ENCODE data around the gene ABCC12.

ABCC12 gene

DNA sequence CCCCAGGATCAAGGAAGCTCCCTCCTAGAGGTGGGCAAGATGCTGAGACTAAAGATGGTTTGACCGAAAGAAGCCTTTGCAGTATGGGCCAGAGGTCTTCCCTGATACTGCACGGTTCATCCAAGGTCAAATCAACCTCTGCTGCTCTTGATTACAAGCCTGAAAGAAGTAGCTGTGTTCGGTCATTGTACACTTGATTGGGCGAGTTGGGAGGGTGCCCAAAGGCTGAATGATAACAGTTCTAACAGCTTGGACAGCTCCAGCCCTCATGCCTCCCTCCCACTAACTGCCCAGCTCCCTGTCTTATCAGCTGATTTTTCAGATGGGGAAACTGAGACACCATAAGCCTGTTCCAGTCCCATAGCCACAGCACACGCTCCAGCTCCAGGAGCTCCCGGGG lies 42.8 kb downstream of the ABCC12 start:
- TF ChIP-seq, protein P1, sequence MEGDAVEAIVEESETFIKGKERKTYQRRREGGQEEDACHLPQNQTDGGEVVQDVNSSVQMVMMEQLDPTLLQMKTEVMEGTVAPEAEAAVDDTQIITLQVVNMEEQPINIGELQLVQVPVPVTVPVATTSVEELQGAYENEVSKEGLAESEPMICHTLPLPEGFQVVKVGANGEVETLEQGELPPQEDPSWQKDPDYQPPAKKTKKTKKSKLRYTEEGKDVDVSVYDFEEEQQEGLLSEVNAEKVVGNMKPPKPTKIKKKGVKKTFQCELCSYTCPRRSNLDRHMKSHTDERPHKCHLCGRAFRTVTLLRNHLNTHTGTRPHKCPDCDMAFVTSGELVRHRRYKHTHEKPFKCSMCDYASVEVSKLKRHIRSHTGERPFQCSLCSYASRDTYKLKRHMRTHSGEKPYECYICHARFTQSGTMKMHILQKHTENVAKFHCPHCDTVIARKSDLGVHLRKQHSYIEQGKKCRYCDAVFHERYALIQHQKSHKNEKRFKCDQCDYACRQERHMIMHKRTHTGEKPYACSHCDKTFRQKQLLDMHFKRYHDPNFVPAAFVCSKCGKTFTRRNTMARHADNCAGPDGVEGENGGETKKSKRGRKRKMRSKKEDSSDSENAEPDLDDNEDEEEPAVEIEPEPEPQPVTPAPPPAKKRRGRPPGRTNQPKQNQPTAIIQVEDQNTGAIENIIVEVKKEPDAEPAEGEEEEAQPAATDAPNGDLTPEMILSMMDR (conservative IDR thresholded peaks at IDR 0.05; ENCODE audit: low read length): no peak
- no peak overlapping the region for H3K4me3 ChIP-seq (ENCODE audit: low read length)
- DNase-seq (ENCODE audit: low read depth): no peak

DNA sequence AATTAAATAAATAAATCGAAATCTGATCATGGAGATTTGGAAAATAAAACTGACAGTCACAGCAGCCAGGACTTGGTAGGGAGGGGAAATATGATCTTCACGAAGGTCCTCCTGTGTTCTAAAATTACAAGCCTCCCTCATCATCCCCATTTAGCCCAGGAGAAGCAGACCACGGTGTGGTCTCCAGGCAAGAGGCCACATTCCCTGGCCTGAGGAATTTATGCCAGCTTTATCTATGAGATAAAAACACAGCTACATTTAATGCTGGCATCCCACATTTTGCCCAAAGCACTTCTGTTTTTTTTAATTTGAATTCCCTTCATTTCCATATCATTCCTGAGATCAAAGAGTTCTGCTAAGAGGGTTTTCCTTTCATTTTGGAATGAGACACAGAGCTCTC lies 43.2 kb downstream of the ABCC12 start:
- TF ChIP-seq, protein P1 (conservative IDR thresholded peaks at IDR 0.05; ENCODE audit: low read length): no peak
- no peak for DNase-seq (ENCODE audit: low read depth)
- H3K4me3 ChIP-seq (ENCODE audit: low read length): no peak overlapping the region

DNA sequence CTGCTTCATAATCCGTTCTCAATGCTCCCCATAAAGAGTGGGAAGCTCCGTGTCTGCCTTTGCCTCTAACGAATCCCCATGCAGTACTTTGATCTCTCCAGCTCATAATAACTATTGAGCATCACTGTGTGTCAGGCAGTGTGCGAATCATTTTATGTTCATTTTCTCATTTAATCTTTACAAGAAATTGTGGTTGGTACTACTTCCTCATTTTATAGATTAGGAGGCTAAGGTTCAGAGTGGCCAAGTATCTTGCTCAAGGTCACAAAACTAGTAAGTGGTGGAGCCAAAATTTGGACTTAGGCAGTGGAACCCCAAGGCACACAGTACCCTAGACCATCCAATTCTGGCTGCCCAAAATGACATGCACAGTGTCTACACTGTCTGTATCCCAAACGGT lies 44.8 kb downstream of the ABCC12 start:
- no peak overlapping the region for H3K4me3 ChIP-seq (ENCODE audit: low read length)
- no peak for DNase-seq (ENCODE audit: low read depth)
- TF ChIP-seq, protein P1 (conservative IDR thresholded peaks at IDR 0.05; ENCODE audit: low read length): no peak

DNA sequence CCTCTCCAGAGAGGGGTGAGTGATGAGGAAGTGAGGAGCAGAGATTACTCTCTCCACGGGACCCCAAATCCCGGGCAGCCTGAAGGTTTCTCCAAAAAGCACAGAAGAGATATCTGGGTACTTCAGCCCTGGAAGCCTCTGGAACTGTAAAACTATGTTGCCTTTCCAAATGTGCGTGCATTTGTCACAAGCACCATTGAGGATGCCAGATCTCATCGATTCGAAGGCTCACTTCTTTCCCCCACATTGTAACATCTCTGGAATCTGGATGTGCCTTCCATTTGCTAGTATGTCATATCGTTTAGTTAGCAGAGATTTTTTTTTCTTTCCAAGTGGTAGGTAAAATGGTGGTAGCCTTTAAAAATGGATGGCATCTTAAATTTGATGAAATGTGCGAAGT lies 45.8 kb downstream of the ABCC12 start:
- no peak overlapping the region for H3K4me3 ChIP-seq (ENCODE audit: low read length)
- TF ChIP-seq, protein P1 (conservative IDR thresholded peaks at IDR 0.05; ENCODE audit: low read length): no peak
- DNase-seq (ENCODE audit: low read depth): no peak

DNA sequence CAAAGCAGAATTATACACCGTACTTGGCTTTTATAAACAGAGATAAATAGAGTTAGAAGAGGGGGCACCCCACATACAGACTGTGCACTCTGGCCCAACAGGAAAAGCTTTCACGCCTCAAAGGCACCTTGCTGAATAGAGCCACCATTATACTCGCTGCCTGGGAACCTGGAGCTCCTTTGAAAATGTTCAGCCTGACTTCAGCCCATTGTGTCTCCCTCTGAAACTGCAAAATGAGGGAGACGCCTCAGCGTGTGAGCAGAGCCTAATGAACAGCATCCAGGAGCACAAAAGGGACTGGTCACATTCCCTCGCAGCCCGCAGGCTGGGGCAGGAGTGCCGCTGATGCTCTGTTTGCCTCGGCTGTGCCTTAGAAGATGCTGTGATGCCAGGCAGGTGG lies 46.3 kb downstream of the ABCC12 start:
- TF ChIP-seq, protein P1 (conservative IDR thresholded peaks at IDR 0.05; ENCODE audit: low read length): no peak
- no peak overlapping the region for H3K4me3 ChIP-seq (ENCODE audit: low read length)
- no peak for DNase-seq (ENCODE audit: low read depth)

DNA sequence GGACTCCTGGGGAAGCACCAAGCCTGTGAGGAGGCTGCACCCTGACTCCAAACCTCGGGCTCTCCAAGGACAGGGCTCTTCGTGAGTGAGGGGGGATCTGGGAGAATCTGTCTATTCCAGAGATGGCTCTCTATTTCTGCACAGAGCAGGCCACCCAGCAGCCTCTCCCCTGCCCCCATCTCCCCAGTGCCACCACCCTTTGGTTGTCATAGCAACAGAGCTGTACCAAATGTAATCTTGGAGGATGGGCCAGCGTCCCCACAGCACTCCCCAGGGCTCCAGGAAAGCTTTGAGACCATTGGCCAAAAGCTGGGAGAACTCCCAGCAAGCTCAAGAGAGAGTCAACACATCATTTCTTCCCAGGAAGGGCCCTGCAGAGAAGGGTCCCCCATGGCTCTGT lies 49.3 kb downstream of the ABCC12 start:
- no peak overlapping the region for H3K4me3 ChIP-seq (ENCODE audit: low read length)
- TF ChIP-seq, protein P1 (conservative IDR thresholded peaks at IDR 0.05; ENCODE audit: low read length): no peak
- DNase-seq (ENCODE audit: low read depth): no peak
